NB4 (cell line): ENCODE data around the gene TPM2.

ENCODE experiments used
- MYC ChIP-seq: IDR thresholded peaks from 2 replicates; pipeline ENCODE4 v1.6.1; 2011; ENCODE audit warnings: low read depth, low read length
- TF ChIP-seq, protein P1 (sequence below): IDR thresholded peaks from one replicate; pipeline ENCODE4 v1.5.1; 2012; ENCODE audit warnings: low read depth, low read length

DNA sequence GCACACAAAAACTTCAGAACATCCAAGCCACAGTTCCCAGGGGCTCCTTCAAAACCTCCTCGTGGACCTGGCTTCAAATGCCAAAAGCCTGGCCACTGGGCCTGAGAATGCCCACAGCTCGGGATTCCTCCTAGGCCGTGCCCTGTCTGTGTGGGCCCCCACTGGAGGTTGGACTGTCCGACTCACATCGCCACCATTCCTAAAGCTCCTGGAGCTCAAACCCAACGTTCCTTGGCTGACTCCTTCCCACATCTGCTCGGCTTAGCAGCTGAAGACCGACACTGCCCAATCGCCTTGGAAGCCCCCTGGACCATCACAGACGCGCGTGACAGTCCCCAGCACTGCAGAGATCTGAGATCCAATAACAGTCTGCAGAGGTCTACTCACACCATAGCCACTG, 46.7 kb downstream of the TPM2 start:
- TF ChIP-seq MYC, result no peak
- TF ChIP-seq, protein P1, sequence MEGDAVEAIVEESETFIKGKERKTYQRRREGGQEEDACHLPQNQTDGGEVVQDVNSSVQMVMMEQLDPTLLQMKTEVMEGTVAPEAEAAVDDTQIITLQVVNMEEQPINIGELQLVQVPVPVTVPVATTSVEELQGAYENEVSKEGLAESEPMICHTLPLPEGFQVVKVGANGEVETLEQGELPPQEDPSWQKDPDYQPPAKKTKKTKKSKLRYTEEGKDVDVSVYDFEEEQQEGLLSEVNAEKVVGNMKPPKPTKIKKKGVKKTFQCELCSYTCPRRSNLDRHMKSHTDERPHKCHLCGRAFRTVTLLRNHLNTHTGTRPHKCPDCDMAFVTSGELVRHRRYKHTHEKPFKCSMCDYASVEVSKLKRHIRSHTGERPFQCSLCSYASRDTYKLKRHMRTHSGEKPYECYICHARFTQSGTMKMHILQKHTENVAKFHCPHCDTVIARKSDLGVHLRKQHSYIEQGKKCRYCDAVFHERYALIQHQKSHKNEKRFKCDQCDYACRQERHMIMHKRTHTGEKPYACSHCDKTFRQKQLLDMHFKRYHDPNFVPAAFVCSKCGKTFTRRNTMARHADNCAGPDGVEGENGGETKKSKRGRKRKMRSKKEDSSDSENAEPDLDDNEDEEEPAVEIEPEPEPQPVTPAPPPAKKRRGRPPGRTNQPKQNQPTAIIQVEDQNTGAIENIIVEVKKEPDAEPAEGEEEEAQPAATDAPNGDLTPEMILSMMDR, result no peak
